HG03354 (cell line): ENCODE measurements around the gene NPW.

ENCODE experiments used
- ATAC-seq: cut with Tn5 transposase; IDR thresholded peaks from one replicate; pipeline ENCODE4 v1.9.1; 2021; ENCODE audit warnings: mild to moderate bottlenecking; ENCODE audit not compliant: unreplicated experiment, poor library complexity, severe bottlenecking

NPW gene

DNA sequence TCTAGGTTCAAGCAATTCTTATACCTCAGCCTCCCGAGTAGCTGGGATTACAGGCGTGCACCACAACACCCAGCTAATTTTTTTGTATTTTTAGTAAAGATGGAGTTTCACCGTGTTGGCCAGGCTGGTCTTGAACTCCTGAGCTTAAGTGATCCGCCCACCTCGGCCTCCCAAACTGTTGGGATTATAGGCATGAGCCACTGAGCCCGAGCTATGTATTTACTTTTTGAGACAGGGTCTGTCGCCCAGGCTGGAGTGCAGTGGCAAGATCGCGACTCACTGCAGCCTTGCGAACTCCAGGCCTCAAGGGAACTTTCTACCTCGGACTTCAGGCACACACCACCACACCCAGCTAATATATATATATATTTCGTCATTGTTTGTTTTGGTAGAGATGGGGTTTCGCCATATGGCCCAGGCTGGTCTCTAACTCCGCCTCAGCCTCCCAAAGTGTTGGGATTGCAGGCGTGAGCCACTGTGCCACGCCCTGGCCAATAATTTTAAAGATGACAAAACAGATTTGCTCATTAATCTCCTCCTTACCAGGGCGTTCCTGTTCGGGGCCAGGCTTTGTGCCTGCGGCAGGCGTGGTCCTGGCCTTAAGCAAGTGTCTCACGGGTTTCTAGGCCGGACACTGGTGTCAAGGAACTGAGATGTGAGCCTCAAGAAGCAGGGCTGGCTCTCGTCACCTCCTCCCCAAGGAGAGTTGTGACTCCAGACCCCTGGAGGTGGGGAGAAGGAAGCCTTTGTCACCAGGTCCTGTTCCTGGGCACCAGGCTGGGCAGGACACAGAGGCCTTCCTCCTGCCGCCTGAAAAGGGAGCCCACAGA, 4.3 kb upstream of the NPW start:
- ATAC-seq = no peak

GRCh38 chr16:2015947-2016208, 3.7 kb upstream of the NPW start:
- ATAC-seq = no peak

GRCh38 chr16:2016407-2016922, 3.1 kb upstream of the NPW start:
- no peak for ATAC-seq

- no peak for ATAC-seq
Observed at GRCh38 chr16:2019921-2020831, 591 bp downstream of the NPW start.

DNA sequence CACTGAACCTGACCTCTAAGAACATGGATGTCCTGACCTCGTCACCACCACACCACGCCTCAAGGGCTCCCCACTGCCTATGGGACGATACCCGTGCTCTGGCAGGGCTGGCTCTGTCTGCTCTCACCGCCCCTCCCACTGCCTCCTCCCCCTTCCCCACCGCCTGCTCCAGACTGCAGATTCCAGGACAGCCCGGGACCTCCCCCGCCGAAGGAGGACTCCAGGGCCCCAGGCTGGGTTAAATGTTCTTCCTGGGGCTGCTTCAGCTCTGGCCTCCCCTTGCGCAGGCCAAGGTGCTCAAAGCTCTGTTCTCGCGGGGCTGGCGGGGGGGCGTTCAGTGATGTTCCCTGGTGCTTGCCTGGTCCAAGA, 3.1 kb downstream of the NPW start:
- ATAC-seq = no peak

DNA sequence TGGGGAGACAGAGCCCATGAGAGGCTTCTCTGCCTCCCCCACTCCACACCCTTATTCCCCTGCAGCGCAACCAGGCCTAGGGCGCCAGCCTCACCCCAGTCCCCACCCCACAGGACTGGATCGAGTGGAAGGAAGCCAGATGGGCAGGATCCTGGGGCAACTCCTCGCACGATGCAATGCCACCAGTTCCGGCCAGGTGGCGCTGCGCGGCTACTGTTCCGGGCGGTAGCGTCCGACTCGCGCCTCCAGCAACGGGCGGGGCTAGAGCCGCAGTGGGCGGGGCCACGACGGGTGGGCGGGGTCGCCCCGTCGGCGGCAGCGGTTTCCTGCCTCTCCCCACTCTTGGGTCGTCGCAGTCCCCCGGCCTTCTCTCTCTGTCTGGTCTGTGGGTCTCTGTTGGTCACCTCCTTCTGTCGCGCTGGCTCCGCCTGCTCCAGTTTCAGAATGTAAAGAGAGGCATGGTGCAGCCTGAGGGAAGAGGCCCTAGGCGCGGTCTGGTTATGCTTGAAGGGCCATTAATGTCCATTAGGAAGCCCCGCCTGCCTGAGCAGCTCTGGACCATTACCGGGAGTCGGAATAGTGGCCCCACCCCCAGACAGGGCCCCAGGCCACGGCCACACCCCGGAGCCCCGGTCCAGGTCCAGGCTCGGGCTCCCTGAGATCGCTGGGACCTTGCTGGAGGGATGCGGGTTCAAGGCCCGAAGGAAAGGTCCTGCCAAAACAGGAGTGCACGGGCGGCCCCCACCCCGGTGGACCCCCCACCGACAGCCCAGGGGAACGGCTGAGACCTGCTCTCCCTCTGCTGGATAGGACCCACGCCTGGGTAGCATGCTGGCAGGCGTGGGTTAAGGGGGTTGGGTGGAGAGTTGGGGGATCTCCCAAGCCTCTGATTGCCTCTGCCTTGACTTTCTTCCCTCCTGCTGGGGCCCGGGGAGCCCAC, 3.8 kb downstream of the NPW start:
- no peak for ATAC-seq

- ATAC-seq = no peak
Observed at GRCh38 chr16:2024032-2024420, 4.4 kb downstream of the NPW start.

- no peak for ATAC-seq
Observed at GRCh38 chr16:2025251-2025650, 5.7 kb downstream of the NPW start.

DNA sequence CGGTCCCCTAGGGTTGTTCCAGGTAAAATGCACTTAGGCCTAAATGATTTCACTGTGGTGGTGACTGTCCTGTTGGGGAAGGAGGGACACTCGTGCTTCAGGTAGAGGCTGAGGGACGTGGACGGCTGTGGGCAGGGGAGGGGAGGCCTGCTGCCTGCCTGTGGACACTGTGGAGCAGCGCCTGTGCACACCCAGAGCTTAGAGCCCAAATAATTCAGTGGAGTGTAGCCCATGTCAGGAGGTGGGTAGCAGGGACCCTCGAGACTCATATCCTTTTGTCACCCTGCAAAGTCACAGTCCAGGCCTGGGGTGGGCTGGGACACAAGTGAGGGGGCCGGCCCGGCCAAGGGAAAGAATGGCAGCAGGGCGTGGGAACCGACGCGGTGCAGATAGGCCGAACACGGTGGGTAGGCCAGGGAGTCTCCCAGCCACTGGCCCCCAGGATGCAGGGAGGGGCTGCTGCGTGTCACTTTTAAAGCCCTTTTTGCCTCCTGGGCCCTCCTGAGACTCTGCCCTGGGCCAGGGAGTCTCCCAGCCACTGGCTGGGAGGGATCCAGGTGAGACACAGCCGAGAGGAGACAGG, 6.4 kb downstream of the NPW start:
- ATAC-seq = no peak

DNA sequence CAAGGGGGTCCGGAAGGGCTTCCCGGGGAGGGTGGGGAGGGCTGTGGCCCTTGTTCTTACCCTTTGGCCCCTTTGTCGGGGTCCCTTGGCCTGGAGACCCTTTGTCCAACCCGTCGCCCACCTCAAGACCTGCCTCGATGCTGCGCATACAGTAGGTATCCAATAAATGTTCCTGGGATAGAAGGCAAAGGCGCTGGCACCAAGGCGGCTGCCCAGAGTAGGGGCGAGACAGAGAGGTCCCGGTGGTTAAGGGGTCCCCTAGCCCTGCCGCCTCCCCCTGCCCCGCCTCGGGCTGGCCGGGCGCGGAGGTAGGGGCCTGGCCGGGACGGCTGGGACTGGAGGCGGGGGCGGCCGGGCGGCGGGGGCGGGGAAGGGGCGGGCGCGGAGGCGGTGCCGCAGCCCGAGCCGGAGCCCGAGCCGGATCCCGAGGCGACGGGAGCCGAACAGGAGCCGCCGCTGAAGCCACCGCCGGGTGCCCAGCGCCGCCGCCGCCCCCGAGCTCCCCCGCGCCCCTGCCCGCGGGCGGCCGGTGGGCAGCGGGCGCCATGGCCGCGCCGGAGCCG, 7.0 kb downstream of the NPW start, which contains the start of gene NHERF2:
TSS of gene NHERF2 (plus strand) at position 442 of the 563 bp plus-strand sequence. CDS start at position 546, 104 bp downstream.
- no peak for ATAC-seq

- no peak for ATAC-seq
Observed at GRCh38 chr16:2027024-2028010, 7.7 kb downstream of the NPW start.

DNA sequence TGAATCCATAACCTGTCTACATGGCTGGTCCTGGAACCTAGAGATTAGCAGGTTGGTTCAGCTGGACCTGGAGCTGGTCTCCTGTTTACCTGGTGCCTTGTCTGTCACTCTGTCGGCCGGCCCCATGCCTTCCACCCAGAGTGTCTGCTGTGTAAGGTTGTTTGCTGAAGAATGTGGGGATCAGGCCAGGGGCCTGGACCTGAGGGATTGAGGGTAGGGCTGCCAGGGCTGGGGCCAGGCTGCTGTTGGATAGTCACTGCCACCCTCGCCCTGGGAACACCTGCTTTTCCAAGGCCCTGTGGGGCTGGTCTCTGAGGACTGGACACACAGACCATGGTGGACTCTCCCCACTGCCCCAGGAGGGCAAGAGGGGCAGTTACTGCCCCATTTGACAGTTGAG, 8.6 kb downstream of the NPW start:
- ATAC-seq = no peak

DNA sequence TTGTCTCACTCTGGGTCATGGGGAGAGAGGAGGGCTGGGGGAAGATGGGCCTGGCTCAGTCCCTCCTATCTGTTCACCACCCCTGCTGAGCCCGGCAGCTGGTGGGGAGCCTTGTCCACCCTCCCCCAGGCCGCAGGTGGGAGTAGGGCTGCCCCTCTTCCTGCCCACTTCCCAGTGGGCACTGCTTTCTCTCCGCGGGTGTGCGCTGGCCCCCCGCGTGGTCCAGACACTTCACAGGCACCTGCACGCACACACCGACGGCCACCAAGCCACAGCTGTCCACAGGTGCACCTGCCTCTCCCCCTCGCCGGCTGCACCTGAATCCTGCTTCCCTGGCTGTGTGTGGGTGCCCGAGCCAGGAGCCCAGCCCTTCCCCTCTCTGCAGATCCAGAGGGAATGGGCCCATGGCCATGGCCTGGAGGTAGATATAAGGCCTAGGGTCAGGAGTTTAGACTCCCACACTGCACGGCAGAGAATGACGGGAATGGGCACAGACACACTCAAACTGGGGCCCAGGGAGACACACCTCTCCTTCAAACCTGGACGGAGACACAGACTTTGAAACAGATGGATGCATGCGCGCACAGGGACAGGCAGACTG, 9.1 kb downstream of the NPW start:
- ATAC-seq = no peak

DNA sequence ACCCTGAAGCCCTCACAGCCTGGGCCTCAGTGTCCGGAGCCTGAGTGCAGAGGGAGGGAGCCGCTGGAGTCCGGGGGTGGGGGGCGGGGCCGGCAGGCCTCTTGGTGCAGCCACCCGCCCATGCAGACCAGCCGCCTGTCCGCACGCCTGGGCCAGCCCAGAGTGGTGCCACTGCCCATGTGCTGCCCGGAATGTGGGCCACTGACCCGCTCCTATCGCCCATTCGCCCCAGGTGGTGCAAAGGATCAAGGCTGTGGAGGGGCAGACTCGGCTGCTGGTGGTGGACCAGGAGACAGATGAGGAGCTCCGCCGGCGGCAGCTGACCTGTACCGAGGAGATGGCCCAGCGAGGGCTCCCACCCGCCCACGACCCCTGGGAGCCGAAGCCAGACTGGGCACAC, 9.8 kb downstream of the NPW start:
- no peak for ATAC-seq

GRCh38 chr16:2030036-2030435, 10.5 kb downstream of the NPW start:
- no peak for ATAC-seq

DNA sequence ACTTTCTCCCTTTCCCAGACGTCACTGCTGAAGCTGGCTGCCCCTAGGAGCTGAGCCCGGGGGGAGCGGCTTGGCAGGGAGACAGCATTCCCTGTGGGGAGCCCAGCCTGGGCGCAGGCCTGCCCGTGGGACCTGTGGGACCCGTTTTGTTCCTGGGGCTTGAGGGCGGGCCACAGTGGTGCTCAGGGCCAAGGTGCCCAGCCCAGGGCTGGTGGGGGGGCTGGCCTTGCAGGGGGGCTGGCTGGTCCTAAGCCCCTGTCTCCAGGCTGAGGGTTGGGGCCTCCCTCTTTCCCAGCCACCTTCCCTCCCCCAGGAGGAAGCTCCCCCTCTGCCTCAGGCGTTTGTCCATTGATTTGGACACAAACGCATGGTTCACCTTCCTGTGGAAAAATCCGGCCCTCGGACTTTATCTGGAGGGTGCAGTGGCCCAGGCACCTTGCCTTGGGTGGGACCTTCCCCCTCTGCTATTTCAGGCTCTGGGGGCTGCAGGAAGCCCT, 11.5 kb downstream of the NPW start:
- no peak for ATAC-seq

GRCh38 chr16:2032285-2033056, 12.9 kb downstream of the NPW start:
- ATAC-seq = no peak
